ENCODE results near the gene FHIP2A. TPM values are rescaled to one million over a fixed set of nuclear protein-coding genes. Genes with fewer than 3 reads are reported as not detected.

FHIP2A gene
- polyA plus RNA-seq, 1 donor, result 18.8 TPM

Other genes starting within 250 kb of the FHIP2A start
- 54.9 TPM for gene ABLIM1, start 163.5 kb upstream of the FHIP2A start, polyA plus RNA-seq
- 20.6 TPM for gene TRUB1, start 116.4 kb downstream of the FHIP2A start, polyA plus RNA-seq